GM10847 (cell line): ENCODE measurements around the gene CYP8B1.

ENCODE experiments used
- POLR2A ChIP-seq: IDR thresholded peaks from 2 replicates; pipeline ENCODE4 v1.6.1; 2011; ENCODE audit not compliant: insufficient read length; ENCODE audit errors: extremely low read depth

CYP8B1 gene

GRCh38 chr3:42823351-42823750 is 52.3 kb downstream of the CYP8B1 start:
- TF ChIP-seq POLR2A, result no peak

- no peak for TF ChIP-seq POLR2A
Observed at GRCh38 chr3:42822828-42823227, 52.9 kb downstream of the CYP8B1 start.
